Trophoblast cell (in vitro differentiated cells and primary cell): ENCODE measurements around the gene GABARAPL1. TPM values are rescaled to one million over a fixed set of nuclear protein-coding genes. Genes with fewer than 3 reads are reported as not detected.
A peak's percentile ranks its signal among the peaks of the same experiment; 100 is the strongest.

Experiments used
- DNase-seq, 2 donors: peaks; one replicate each; pipeline ENCODE4 v3.0.0-alpha.2; 2016
- H2AFZ ChIP-seq: 2 replicates; pipeline ENCODE4 v1.6.1; 2013; ENCODE audit warnings: low read length, moderate library complexity, mild to moderate bottlenecking; ENCODE audit not compliant: insufficient read depth, poor library complexity
- H2AK5ac ChIP-seq: 2 replicates; pipeline ENCODE4 v1.6.1; 2013; ENCODE audit warnings: mild to moderate bottlenecking, low read length
- H2BK120ac ChIP-seq: 2 replicates; pipeline ENCODE4 v1.6.1; 2013; ENCODE audit warnings: low read length, mild to moderate bottlenecking, moderate library complexity; ENCODE audit not compliant: insufficient read depth, poor library complexity
- H2BK12ac ChIP-seq: 2 replicates; pipeline ENCODE4 v1.6.1; 2013; ENCODE audit warnings: mild to moderate bottlenecking, low read length, moderate library complexity
- H2BK5ac ChIP-seq: 2 replicates; pipeline ENCODE4 v1.6.1; 2013; ENCODE audit warnings: low read length, low read depth, moderate library complexity, mild to moderate bottlenecking; ENCODE audit not compliant: poor library complexity
- H3K14ac ChIP-seq: 2 replicates; pipeline ENCODE4 v1.6.1; 2013; ENCODE audit warnings: mild to moderate bottlenecking, low read length
- H3K18ac ChIP-seq: 2 replicates; pipeline ENCODE4 v1.6.1; 2013; ENCODE audit warnings: mild to moderate bottlenecking, low read length
- H3K23ac ChIP-seq: 2 replicates; pipeline ENCODE4 v1.6.1; 2013; ENCODE audit warnings: low read length
- H3K27ac ChIP-seq: 2 replicates; pipeline ENCODE4 v1.5.1; 2013; ENCODE audit warnings: low read depth, mild to moderate bottlenecking, inconsistent platforms, low read length, moderate library complexity
- H3K27me3 ChIP-seq: 2 replicates; pipeline ENCODE4 v1.6.1; 2013; ENCODE audit warnings: inconsistent platforms, mild to moderate bottlenecking, low read length, moderate library complexity; ENCODE audit not compliant: insufficient read depth
- H3K36me3 ChIP-seq, 2 experiments: 1 replicate in 1 of 2; 2 replicates in 1 of 2; pipeline ENCODE4 v1.6.1; 2013; ENCODE audit warnings: low read length in 2 of 2, mild to moderate bottlenecking in 2 of 2, moderate library complexity in 1 of 2; ENCODE audit not compliant: insufficient read depth in 2 of 2, control insufficient read depth in 1 of 2
- H3K4ac ChIP-seq: 2 replicates; pipeline ENCODE4 v1.6.1; 2013; ENCODE audit warnings: low read depth, mild to moderate bottlenecking, low read length, moderate library complexity
- H3K4me1 ChIP-seq, 2 experiments: 1 replicate in 1 of 2; 2 replicates in 1 of 2; pipeline ENCODE4 v1.6.1; 2013; ENCODE audit warnings: low read length in 2 of 2, mild to moderate bottlenecking in 2 of 2, moderate library complexity in 1 of 2; ENCODE audit not compliant: insufficient read depth in 2 of 2, control insufficient read depth in 1 of 2
- H3K4me2 ChIP-seq: 2 replicates; pipeline ENCODE4 v1.6.1; 2013; ENCODE audit warnings: inconsistent platforms, mild to moderate bottlenecking, low read length, moderate library complexity
- H3K4me3 ChIP-seq: 2 replicates; pipeline ENCODE4 v1.5.1; 2013; ENCODE audit warnings: mild to moderate bottlenecking, low read depth, low read length, inconsistent platforms
- H3K79me1 ChIP-seq: one replicate; pipeline ENCODE4 v1.6.1; 2013; ENCODE audit warnings: low read length
- H3K79me2 ChIP-seq: 2 replicates; pipeline ENCODE4 v1.6.1; 2013; ENCODE audit warnings: low read length, mild to moderate bottlenecking; ENCODE audit not compliant: control insufficient read depth, insufficient read depth, poor library complexity
- H3K9ac ChIP-seq: 2 replicates; pipeline ENCODE4 v1.6.1; 2013; ENCODE audit warnings: mild to moderate bottlenecking, low read length
- H3K9me3 ChIP-seq: 2 replicates; pipeline ENCODE4 v1.6.1; 2013; ENCODE audit warnings: low read depth, mild to moderate bottlenecking, control low read depth, inconsistent platforms, low read length; ENCODE audit not compliant: insufficient read depth
- H4K12ac ChIP-seq: 2 replicates; pipeline ENCODE4 v1.6.1; 2013; ENCODE audit warnings: low read depth, mild to moderate bottlenecking, low read length, moderate library complexity
- H4K8ac ChIP-seq: 2 replicates; pipeline ENCODE4 v1.6.1; 2013; ENCODE audit warnings: low read depth, mild to moderate bottlenecking, low read length, moderate library complexity
- H4K91ac ChIP-seq: one replicate; pipeline ENCODE4 v1.6.1; 2013; ENCODE audit warnings: low read depth, mild to moderate bottlenecking, low read length, moderate library complexity
- WGBS: extraction: QIAGEN DNeasy Blood & Tissue Kit; methylation state at CpG from one replicate; pipeline ENCODE4 v1.1.7; 2013; ENCODE audit warnings: missing lambda C conversion rate; ENCODE audit not compliant: insufficient read length, insufficient coverage; ENCODE audit errors: extremely low coverage; 5-methylcytosine and 5-hydroxymethylcytosine counted together
- polyA plus RNA-seq: library from polyadenylated mRNA; stranded (reverse); fragments of 200-250 nt; gene quantifications from 2 replicates; pipeline ENCODE4 v1.2.3, GENCODE V29; 2013

GABARAPL1 gene
- polyA plus RNA-seq: 84.3 and 86.6 TPM in 2 replicates

DNA sequence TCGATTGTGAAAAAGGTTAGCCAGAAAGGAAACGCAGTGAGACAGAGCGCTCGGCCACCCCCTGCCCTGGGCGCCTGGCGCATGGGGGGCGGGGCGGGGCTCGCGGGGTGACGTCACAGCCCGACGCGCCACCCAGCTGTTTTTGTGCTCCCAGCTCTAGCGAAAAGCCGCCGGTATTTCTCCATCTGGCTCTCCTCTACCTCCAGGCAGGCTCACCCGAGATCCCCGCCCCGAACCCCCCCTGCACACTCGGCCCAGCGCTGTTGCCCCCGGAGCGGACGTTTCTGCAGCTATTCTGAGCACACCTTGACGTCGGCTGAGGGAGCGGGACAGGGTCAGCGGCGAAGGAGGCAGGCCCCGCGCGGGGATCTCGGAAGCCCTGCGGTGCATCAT, at the start of gene GABARAPL1:
GABARAPL1 (plus strand) TSS at position 139 of the 393 bp plus-strand sequence; CDS start at position 392, 253 bp downstream.
- Histone ChIP-seq H3K4me2 (peak within 1 kb of the TSS; percentile 81), H4K8ac (peak within 1 kb of the TSS; percentile 63), H2BK120ac (peak within 1 kb of the TSS; percentile 13), H2AK5ac (peak within 1 kb of the TSS; percentile 20), H3K18ac (peak within 1 kb of the TSS; percentile 76), H2BK5ac (peak within 1 kb of the TSS; percentile 59), H2BK12ac (no peak within 1 kb of the TSS), H3K9me3 (no peaks in the 10 kb centered on the region), H3K23ac (no peak within 1 kb of the TSS), H3K27me3 (no peaks in the 10 kb centered on the region), H3K79me1 (peaks cover 11% of the 10 kb centered on the region), H3K36me3 (no peaks in the 10 kb centered on the region), H3K14ac (peak within 1 kb of the TSS; percentile 71), H2AFZ (peak within 1 kb of the TSS; percentile 74), H4K12ac (peak within 1 kb of the TSS; percentile 6), H3K4ac (peak within 1 kb of the TSS; percentile 17), H3K4me1 (peaks cover 2 to 7% of the 10 kb centered on the region in 2 experiments), H3K9ac (peak within 1 kb of the TSS; percentile 82), H3K79me2 (peaks cover 3% of the 10 kb centered on the region), H3K27ac (peak within 1 kb of the TSS; percentile 80), H3K4me3 (peak within 1 kb of the TSS; percentile 87), H4K91ac (peak within 1 kb of the TSS; percentile 78)
- DNase-seq: peak; percentile 77 to 86
- no CpG with 5 or more reads among the region's 35 CpGs for WGBS

DNA sequence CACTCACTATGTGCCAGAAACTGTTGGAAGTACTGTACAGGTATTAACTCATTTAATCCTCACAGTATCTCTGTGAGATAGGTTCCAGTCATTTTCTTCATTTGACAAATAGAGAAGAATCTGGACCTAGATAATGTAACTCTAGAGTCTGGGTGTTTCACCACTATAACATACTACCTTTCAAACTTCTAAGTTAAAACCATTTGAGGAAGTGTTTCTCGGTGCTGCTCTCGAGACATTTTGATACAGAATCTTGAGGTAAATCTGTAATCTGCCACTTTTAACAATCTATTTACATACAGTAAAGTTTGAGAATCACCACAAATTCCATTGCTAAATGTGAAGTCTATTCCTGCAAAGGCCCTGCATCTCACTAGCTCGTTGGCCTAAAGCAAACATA, 49.6 kb upstream of the GABARAPL1 start:
- no peaks in the 10 kb centered on the region for H3K9me3 ChIP-seq
- no peak overlapping the region for H2AFZ ChIP-seq
- DNase-seq: no peak
- no peak overlapping the region for H2BK120ac ChIP-seq
- no peak overlapping the region for H3K4me2 ChIP-seq
- H3K9ac ChIP-seq: no peak overlapping the region
- H3K27me3 ChIP-seq: no peaks in the 10 kb centered on the region
- H4K12ac ChIP-seq: no peak overlapping the region
- no peak overlapping the region for H3K18ac ChIP-seq
- H2BK12ac ChIP-seq: no peak overlapping the region
- H3K4me3 ChIP-seq: no peak overlapping the region
- no peak overlapping the region for H3K23ac ChIP-seq
- H2BK5ac ChIP-seq: no peak overlapping the region
- H3K14ac ChIP-seq: no peak overlapping the region
- WGBS: no CpG with 5 or more reads among the region's 3 CpGs
- H3K4ac ChIP-seq: no peak overlapping the region
- no peak overlapping the region for H2AK5ac ChIP-seq
- H4K8ac ChIP-seq: no peak overlapping the region
- no peak overlapping the region for H4K91ac ChIP-seq
- no peaks in the 10 kb centered on the region for H3K36me3 ChIP-seq
- H3K79me1 ChIP-seq: peaks cover 1% of the 10 kb centered on the region
- H3K27ac ChIP-seq: no peak overlapping the region
- H3K4me1 ChIP-seq: peaks cover 3% of the 10 kb centered on the region in 2 experiments
- no peaks in the 10 kb centered on the region for H3K79me2 ChIP-seq

DNA sequence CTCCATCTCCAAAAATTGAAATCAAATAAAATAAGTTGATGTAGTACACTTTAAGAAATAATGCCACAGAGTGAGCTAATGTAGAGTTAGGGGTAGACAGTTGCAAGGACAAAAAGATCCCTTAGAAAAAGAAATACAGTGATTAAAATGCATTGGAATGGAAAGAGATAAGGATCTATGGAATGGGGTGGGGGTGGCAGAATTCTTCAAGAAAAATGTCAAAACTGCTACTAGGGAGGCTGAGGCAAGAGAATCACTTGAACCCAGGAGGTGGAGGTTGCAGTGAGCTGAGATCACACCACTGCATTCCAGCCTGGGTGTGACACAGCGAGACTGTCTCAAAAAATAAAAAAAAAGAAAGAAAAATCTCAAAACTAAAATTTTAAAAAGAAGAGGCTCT, 47.3 kb upstream of the GABARAPL1 start:
- no peak overlapping the region for H3K4me3 ChIP-seq

DNA sequence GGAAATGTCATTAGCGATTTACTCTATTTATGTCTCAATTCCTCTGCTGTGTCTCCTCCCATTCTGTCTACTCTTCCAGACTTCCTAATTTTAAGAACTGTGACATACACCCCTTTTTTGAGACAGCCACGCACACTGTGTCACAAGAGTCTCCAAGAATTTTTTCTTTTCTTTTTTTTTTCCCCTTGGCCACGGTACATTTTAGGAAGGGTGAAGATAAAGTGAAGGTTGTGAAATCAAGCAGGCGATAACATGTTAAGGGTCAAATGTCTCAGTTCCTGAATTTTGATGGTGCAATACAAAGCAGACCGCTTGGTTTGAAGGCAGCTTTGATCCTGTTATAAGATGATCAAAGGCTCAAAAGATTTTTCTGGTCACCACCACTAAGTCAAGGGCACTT, 45.1 kb upstream of the GABARAPL1 start:
- Histone ChIP-seq H3K27ac (no peak overlapping the region), H3K79me2 (no peaks in the 10 kb centered on the region), H4K91ac (no peak overlapping the region), H3K9me3 (no peaks in the 10 kb centered on the region), H2BK12ac (no peak overlapping the region), H3K14ac (no peak overlapping the region), H2AFZ (no peak overlapping the region), H3K4me3 (no peak overlapping the region), H4K12ac (no peak overlapping the region), H3K27me3 (no peaks in the 10 kb centered on the region), H4K8ac (no peak overlapping the region), H3K9ac (no peak overlapping the region), H3K36me3 (no peaks in the 10 kb centered on the region), H3K79me1 (peaks cover 5% of the 10 kb centered on the region), H2BK120ac (no peak overlapping the region), H2AK5ac (no peak overlapping the region), H2BK5ac (no peak overlapping the region), H3K23ac (no peak overlapping the region), H3K4me1 (peaks cover 3 to 6% of the 10 kb centered on the region in 2 experiments), H3K18ac (no peak overlapping the region), H3K4me2 (no peak overlapping the region), H3K4ac (no peak overlapping the region)
- peak; percentile 65 to 88 for DNase-seq
- WGBS: no CpG with 5 or more reads among the region's 5 CpGs

More for the DNA sequence above, 47.3 kb upstream of the GABARAPL1 start:
- H3K14ac ChIP-seq: no peak overlapping the region
- no peaks in the 10 kb centered on the region for H3K79me2 ChIP-seq
- no peak overlapping the region for H3K18ac ChIP-seq
- no peak overlapping the region for H4K91ac ChIP-seq
- no peak overlapping the region for H2AFZ ChIP-seq
- no peaks in the 10 kb centered on the region for H3K9me3 ChIP-seq
- H2BK5ac ChIP-seq: no peak overlapping the region
- no peak overlapping the region for H4K8ac ChIP-seq
- H4K12ac ChIP-seq: no peak overlapping the region
- no peaks in the 10 kb centered on the region for H3K27me3 ChIP-seq
- H3K27ac ChIP-seq: no peak overlapping the region
- no peak overlapping the region for H3K9ac ChIP-seq
- no peak overlapping the region for H2AK5ac ChIP-seq
- no peak overlapping the region for H3K23ac ChIP-seq
- no peak overlapping the region for H2BK120ac ChIP-seq
- H2BK12ac ChIP-seq: no peak overlapping the region
- H3K36me3 ChIP-seq: no peaks in the 10 kb centered on the region
- H3K4ac ChIP-seq: no peak overlapping the region
- peak; percentile 66 to 82 for DNase-seq
- no peak overlapping the region for H3K4me2 ChIP-seq
- peaks cover 3 to 4% of the 10 kb centered on the region in 2 experiments for H3K4me1 ChIP-seq
- WGBS: no CpG with 5 or more reads among the region's 1 CpG
- H3K79me1 ChIP-seq: peaks cover 2% of the 10 kb centered on the region
